ENCODE results near the gene WDR33.
"Not testable (repeated sequence)": the region's sequence is repeated elsewhere in the genome, so short reads cannot be mapped to it uniquely, and the experiment has no call there.

WDR33 gene

DNA sequence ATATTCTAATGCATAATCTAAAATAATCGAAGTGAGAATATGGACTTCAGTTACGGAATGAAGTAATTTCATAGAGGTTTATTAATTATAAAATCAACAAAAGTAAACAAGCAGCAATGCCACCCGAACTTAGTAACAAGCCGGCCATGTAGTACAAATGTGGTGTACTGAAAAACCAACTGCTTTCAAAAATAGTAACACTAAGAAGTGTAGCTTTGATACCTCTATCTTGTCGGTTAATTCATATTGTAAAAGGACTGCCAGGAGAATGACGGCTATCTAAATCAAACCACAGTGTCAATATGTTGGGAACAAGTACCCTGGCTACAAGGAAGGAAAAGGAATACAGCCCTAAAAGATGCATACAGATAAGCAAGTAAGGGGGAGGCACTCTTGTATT, 48.5 kb downstream of the WDR33 start:
- no peak for DNase-seq

DNA sequence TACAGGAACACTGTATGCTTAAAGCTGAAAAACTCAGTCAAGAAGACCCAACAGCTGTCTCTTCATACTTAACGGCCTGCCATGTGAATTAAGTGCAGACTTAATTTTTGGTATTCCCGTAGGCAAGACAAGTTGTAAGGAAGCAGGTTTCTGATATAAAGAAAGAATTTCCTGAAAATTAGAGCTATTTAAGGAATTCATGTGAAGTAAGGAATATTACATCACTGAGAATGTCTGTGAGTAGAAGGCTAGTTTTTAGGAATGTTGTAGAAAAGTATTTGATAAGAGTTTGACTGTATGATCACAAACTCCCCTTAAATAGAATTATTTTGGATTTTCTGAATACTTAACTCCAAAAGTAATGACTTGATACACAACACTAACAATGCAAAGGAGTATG, 51.0 kb downstream of the WDR33 start:
- DNase-seq = no peak

GRCh38 chr2:127754186-127754585, 56.8 kb downstream of the WDR33 start:
- DNase-seq = no peak

- DNase-seq = no peak
Measured at GRCh38 chr2:127753374-127753773, 57.6 kb downstream of the WDR33 start.

GRCh38 chr2:127749537-127749936, 61.4 kb downstream of the WDR33 start:
- not testable (repeated sequence) for DNase-seq

DNA sequence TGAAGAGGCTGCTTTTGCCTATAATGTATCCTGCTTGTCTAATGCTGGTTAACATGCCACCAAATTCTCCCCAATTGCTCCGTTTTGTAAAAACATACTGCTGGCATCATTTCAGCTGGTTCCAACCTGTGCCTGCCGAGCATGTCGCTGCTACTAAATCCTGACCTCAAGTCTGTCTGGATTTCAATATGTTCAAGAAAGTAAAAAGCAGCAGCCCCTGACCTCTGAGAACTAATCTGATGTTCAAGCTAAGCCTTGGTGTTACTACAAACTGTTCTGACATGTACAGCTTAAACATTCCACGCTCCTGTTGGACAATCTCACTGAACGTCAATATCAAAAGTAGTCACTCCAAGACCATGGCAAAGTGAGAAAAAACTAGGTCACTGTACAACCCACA, 63.4 kb downstream of the WDR33 start:
- DNase-seq = no peak

DNA sequence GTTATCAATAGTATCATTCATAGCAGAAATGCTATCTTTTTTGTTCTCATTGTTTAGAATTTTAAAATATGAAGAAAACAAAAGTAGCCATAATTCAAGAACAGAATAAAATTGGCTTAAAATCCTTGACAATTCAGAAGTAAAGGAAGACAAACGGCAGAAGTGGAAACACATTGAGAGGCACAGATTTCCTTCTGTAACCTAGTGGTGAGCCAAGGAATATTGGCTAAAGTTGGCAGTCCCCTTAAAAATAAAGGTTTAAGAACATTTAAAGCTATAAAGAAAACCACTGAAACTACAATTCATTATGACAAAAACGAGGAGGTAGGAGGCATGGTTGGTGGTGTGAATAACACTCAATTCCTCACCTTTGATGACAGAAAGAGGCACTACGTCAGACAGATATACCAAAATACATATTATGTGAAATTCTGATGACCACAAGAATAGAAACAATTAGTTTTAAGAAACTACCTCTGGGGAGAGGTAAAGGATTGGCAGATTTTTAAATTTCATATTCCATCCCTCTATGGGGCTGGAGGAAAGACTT, 67.4 kb downstream of the WDR33 start:
- DNase-seq = no peak

GRCh38 chr2:127740665-127741288, 70.2 kb downstream of the WDR33 start:
- DNase-seq = no peak

GRCh38 chr2:127739800-127740199, 71.2 kb downstream of the WDR33 start:
- DNase-seq = no peak

DNA sequence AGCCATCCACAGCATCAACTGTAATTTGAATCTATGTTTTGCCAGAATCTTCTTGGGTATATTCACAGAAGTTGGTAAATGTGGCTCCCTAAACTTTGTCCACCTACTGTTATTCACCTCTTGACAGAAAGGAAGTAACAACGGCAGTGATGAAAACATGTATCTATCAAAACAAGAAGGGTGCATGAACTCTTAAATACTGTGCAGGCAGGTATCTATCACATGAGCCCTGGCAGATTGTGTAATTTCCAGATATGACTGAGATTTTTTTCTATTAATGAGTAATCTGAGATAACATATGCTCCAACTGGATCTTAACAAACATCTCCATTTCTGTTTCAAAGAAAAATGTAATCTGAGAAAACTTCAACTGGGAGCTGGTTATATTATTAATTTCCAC, 73.1 kb downstream of the WDR33 start:
- DNase-seq = no peak

DNA sequence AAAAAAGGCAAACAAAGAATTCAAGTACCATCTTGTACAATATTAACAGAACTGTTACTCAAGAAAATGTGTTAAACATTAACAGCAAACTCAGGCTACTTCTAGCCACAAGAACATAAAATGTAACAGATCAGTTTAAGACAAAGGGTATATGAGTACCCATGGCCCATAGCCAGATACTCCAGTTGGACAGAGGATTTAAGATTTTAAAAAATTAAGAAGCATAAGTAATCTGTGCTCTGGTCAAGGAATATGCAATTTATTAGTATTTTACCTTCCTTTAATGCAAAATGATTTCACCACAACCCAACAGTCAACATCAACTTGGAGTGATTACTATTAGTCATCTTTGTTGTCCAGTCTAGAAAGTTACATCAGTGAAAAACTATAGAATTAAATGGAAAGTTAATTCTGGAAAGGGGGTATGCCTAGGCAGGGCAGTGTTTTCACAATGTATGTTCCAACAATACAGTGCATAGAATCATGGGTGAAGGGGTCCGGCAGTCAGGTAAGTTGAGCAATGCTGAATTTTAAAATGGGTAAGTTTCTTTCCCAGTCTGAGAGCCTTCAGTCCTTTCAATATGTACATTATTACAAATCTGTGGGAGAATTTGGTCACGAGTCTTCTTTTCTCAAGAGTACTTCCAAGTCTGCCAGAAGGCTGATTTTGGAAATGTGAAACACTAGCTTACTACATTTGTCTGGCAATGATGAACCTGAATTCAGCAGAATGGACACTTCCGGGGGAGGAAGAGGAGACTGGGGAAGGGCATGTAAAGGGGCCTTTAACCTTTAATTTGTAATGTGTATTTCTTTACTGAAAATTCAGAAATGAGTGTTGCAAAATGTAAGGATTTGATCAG, 75.2 kb downstream of the WDR33 start:
- no peak for DNase-seq

GRCh38 chr2:127735044-127735443, 75.9 kb downstream of the WDR33 start:
- no peak for DNase-seq

DNA sequence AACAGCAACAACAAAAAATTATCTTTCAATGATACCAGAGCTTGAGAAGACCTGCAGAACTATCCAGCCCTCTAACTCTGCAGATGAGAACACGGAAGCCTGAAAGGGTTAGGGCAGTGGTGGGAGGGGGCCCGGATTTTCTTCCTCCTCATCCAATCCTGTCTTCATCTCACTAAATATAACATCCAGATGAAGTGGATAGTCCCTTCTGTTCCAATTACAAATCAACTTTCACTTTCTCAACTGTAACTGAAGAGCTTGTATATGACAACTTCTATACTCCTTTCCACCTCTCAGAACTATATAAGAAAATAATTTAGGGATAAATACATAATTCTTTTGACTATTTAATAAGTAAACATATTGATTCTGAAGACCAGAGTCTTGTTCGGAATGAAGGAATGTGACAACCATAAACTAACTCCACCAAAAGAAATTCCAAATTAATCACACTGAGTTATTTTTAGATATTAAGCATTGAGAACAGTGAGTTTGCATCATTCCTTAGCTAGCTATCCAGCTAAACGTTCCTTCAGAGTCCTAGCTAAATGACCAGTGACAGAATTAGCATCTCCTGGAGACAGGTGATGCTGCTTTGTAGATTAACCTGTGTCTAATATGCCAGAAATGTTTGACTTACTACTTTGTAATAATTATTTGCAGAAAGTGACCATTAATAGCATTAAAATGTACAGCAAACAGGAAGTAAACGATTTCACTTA, 77.0 kb downstream of the WDR33 start:
- DNase-seq = no peak

- DNase-seq = no peak
Measured at GRCh38 chr2:127733113-127733815, 77.7 kb downstream of the WDR33 start.

- DNase-seq = no peak
Measured at GRCh38 chr2:127726158-127726880, 84.7 kb downstream of the WDR33 start.

DNA sequence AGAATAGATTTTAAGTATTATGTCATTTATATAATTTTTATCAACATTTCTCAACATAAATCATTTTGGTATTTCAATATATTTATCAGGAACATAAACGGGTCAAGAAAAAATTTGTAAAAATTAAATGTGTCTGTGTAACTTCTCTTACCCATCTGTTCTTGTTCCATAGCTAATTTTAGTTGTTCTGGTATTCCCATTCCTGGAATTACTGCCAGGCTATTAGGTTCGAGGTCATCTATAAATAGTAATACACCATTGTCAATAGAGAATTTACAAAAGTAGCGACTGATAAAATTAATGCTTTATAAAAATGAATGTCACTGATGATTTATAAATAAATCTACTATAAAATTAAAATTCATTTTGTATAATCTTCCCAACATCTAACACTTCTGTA, 88.2 kb downstream of the WDR33 start:
- DNase-seq = no peak

- DNase-seq = no peak
Measured at GRCh38 chr2:127721978-127722355, 89.0 kb downstream of the WDR33 start.

GRCh38 chr2:127721311-127721977, 89.5 kb downstream of the WDR33 start:
- DNase-seq = no peak

GRCh38 chr2:127719301-127720218, 91.4 kb downstream of the WDR33 start:
- DNase-seq = no peak

DNA sequence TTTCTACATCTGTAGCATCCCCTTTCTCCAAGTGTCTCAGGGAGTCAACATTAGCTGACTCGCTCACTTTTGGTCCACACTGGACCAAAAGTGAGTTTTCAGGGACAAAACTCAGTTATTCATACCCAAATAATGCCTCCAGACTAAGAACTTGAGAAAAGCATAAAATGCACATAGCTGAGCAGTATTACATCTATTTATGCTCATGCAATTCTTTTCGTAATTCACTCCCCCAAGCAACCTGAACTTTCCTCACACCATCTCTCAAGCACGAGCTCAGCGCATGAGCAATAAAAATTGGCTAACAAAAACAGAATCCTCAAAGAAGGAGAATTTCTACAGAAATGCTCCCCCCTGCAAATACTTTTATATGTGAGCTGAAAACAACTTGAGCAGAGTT, 92.7 kb downstream of the WDR33 start:
- DNase-seq = no peak
